SK-N-MC (cell line): ENCODE data around the gene BTNL9.

ENCODE experiments used
- EZH2 ChIP-seq: fragments of 200-600 bp; sonication (generic); IDR thresholded peaks from one replicate; pipeline ENCODE4 v1.6.1; 2017; ENCODE audit warnings: antibody characterized with exemption
- POLR2AphosphoS5 ChIP-seq: IDR thresholded peaks from 2 replicates; pipeline ENCODE4 v1.6.1; 2012; ENCODE audit warnings: mild to moderate bottlenecking, low read depth, low read length, borderline replicate concordance

DNA sequence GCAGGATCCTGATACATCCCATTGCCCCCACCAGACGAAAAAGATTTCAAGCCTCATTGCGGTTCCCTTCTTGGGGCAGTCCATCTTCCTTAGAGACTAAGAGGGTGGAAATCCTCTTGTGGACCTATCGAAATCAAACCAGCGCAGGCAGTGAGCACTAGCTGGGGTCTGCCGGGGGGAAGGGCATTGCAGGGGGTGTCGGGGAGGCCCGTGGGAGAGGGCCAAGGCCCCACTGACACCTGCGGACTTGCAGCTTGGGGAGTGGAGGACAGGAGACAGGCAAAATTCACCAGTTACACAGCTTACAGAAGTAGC, 522 bp downstream of the BTNL9 start:
- TF ChIP-seq EZH2 (no peak), POLR2AphosphoS5 (no peak)
